GM21381 (cell line): ENCODE measurements around the gene EML4.

Source experiments
- ATAC-seq: cut with Tn5 transposase; IDR thresholded peaks from one replicate; pipeline ENCODE4 v1.9.1; 2021; ENCODE audit warnings: mild to moderate bottlenecking, moderate library complexity; ENCODE audit not compliant: unreplicated experiment

The EML4 gene

DNA sequence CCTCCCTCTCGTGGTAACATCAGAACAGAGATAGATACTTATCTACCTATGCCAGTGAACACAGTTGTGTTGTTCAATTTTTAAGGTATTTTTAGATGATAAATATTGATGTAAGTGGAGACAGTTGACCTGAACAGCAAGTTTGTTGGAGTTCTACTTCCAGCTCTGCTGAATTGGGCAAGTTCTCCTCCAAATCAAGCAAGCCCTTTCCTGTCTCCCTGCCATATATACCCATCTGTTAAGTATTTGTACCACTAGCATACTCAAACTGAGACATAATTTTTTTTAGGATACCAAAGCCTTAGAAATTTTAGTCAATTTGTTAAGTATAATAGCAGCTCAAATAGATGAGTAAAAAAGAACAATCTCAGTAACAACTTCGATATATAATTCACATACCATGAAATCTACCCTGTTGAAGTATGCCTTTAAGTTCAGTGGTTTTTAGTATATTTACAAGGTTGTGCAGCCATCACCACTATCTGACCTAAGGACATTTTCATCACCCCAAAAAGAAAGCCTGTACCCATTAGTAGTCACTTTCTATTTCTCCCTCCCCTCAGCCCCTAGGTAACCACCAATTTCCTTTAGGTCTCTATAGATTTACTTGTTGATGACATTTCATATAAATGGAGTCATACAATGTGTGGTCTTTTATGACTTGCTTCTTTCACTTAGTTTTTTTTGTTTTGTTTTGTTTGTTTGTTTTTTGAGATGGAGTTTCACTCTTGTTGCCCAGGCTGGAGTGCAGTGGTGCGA is 130.0 kb downstream of the EML4 start:
- no peak for ATAC-seq

DNA sequence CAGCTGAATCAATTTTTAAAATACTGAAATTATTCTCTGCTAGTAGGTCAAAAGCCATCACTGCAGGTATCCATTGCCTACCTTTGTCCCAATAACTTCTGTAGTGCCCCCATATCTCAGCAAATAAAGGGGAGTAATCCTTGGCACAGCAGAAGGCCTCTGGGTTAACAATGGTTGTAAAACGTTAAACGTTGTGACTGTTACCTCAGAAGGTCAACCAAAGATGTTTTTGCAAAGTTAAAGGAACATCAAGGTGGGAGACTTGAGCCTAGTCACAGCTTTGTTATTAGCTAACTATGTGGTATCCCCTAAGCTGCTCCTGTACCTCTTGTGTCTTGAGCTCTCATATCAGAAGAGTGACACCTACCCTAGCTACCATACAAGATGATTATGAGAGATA is 131.4 kb downstream of the EML4 start:
- ATAC-seq = no peak

DNA sequence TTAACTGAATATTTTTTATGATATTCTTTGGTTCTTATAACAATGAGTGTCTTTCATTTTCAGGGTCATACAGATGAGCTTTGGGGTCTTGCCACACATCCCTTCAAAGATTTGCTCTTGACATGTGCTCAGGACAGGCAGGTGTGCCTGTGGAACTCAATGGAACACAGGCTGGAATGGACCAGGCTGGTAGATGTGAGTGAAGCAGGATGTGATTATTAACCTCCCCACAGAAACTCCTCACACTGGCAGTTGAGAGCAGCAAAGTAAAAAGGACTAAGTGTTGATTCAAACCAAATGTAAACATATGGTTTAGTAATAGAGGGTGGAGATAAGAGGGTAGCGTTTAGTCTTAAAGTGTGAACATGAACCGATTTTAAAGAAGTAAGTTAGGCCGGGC is 134.1 kb downstream of the EML4 start:
- ATAC-seq = no peak

DNA sequence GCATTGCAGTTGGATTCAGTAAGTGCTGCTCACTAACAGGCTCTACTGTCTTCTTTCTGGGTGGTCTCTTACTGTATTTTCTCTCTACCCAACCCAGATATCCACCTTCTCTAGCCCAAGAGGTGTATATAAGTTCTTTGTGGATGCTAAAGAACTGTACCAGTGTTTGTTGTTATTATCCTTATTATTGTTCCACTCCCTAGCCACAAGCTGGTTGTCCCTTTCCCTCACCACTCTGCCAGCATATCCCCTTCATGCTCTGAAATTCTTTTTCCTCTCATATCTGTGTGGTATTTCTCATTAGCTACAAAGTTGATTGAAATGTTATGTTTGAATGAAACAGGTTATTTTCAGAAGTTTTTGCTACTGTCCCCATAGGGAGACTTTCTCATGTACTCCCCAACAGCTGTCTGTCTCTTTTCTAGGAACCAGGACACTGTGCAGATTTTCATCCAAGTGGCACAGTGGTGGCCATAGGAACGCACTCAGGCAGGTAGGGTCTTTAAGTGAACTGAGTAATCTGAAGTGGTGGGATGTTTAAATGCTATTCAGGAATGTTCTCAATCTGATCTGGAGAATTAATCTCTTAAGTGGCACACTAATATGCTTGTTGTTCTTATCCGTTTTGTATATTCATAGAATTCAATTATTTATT is 135.0 kb downstream of the EML4 start:
- ATAC-seq = no peak

DNA sequence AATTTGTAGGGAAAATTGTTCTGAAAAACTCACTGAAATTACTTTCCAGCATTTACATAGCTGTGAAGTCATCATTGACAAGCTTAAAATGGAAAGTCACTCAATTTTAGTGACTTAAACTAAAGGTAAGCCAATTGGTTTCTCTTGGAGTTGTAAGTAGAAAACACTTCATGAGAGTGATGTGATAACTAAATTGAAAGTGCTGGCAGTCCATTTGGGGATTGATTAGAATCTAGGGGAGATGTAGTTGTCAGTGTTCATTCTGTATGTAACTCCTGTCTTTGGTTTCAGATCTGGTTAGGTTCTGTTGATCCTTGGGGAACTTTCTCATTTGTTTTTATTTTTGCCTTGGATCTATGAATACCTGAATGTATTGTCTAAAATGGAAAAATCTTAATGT is 138.0 kb downstream of the EML4 start:
- ATAC-seq = no peak

DNA sequence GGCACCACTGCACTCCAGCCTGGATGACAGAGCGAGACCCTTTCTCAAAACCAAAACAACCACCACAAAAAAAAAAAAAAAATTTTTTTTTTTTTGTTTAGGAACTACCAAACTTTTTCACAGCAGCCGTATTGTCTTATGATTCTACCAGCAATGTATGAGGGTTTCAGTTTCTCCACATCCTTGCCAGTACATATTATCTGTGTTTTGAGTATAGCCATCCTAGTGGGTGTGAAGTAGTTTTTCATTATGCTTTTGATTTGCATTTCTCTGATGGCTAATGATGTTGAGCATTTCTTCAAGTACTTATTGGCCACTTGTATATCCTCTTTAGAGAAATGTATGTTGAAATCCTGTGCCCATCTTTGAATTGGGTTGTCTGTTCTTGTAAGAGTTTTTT is 140.2 kb downstream of the EML4 start:
- no peak for ATAC-seq

DNA sequence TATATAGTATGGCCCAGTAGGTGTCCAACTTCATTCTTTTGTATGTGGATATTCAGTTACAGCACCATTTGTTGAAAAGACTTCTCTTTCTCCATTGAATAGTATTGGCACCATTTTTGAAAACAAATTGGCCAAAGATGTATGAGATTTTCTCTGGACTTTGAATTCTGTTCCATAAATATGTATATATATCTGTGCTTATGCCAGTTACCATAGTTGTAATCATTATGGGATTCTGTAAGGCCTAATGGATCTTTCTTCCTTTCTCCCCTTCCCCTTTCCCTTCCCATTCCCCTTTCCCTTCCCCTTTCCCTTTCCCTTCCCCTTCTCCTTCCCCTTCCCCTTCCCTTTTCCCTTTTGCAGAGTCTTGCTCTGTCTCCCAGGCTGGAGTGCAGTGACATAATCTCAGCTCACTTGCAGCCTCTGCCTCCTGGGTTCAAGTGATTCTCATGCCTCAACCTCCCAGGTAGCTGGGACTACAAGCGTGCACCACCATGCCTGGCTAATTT is 140.9 kb downstream of the EML4 start:
- ATAC-seq = no peak

DNA sequence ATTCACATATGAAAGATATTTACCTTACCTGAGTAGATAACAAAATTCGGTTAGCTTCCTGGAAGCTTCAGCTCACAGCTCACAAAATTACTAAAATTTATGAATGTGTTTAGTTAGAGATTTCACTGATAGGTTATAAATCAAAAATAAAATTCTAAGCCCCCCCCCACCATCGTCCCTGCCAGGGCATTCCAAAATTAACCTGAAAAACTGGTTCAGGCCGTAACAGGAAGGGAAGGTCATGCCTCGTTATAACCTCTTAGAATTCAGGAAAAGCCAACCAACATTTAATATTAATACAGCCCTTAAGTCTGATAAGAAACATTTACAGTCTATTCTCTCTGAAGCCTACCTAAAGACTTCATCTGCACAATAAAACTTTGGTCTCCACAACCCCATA is 143.0 kb downstream of the EML4 start:
- no peak for ATAC-seq

DNA sequence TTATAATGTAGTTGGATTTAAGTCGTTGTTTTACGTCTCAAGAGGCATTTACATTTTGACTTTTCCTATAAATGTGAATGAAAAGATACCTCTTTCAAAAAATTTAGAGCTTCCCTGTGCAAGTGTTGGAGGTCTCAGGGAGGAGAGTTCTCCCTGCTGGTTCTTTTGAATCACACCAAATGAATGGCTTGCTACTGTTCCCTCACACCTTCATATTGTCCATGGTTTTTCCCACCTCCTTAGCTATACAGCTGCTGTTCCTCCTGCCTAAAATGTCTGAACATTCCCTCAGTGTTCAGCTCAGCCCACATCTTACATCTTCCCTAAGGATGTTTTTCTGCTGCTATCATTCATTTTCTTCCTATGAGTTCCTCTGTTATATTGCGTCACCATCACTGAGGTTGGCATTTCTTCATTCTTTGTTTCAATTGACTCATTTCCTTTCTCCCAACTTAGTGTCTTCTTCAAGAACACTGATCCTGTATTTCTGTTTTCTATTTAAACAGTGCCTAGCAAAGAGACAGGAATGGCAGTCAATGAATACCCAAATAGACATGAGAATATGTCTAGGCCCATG is 145.8 kb downstream of the EML4 start:
- ATAC-seq = no peak

DNA sequence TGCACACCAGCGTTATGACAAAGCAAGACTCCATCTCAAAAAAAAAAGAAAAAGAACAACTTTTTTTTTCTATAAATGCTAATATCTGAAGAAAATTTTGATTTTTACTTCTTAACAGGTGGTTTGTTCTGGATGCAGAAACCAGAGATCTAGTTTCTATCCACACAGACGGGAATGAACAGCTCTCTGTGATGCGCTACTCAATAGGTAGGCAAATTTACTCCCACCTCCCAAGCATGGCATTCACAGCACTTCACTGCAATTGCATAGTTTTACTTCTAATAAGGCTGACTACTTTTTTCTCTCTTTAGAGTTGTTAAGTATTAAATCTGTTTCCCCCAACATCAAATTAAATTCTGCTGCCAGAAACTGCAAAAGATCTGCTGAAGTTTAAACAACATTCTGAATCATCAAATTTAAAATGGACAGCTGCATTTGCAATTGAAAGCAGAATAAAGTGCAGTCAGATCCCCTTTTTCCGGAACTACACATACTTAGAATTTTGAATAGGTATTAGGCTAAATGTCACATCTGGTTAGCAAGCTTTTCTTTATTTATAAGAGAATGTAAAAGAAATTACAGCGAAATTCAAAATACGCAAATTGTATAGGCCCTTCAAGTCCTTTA is 146.8 kb downstream of the EML4 start:
- no peak for ATAC-seq

DNA sequence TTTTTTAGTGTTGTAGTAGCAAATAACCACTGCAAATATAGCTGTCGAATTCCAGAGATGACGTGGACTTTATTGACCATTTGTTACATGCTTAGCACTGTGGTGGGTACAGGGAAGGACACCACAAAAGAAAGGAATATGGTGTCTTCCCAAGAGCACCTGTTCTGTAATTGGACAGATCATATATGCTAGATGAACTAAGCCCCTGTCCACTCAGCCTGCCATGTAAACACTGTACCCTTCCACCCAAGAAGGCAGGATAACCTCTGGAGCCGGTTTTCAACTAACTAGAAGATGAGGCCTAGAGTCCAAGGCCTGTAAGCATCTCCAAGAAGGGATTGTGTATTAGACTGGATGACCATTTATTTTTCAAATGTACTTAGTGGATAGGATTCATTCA is 147.8 kb downstream of the EML4 start:
- no peak for ATAC-seq

DNA sequence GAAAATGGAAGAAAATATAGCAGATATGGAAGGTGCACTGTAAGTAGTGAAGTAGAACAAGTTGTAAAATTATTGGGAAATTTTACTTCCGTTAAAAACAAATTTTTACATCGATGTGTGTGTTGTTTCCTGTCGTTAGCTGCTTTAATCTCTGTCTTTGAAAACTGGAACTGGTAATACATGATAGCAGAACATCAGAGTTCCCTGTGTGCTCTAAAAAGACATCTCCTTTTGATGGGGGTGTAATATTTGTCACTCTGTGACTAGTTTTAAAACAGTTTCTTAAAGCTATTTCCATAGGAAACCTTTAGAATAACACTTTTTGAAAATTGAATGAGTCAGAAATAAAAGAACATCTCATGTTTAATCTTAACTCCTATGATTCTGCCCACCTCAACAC is 148.3 kb downstream of the EML4 start:
- no peak for ATAC-seq

DNA sequence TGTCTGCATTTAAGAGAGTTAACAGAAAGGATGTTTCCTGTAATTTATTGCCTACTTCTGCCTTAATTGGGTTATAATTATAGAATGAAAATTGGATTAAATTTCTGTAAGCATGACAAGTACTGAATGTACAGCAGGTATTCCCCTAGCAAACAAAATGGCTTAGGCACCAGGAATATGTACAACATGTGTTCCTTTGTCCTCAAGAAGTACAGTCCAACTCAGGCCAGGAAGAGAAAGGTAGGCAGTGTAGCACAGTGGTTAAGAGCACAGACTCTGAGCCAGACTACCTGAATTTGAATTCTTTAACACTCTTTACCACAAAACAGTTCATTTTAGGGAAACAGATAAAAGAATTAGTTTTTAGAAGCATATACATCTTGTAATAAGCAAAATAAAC is 148.8 kb downstream of the EML4 start:
- ATAC-seq = no peak

DNA sequence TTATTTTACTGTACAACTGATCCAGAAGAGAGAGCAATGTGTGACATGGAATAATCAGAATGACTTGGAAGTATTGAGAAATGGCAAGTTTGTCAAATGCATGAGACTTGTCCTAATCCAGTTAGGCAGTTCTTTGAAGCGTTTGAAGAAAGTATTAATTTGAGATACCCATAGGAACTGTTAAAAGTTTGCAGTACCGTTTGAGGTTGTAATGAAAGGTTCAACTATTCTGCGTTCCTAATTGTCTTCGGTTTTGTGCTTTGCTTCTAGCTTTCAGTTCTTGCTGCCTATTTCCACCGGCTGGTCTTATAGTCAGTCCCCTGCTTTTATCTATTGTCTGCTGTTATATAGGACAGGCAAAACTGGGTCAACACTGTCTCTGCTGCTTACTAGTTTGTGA is 150.1 kb downstream of the EML4 start:
- ATAC-seq = no peak

DNA sequence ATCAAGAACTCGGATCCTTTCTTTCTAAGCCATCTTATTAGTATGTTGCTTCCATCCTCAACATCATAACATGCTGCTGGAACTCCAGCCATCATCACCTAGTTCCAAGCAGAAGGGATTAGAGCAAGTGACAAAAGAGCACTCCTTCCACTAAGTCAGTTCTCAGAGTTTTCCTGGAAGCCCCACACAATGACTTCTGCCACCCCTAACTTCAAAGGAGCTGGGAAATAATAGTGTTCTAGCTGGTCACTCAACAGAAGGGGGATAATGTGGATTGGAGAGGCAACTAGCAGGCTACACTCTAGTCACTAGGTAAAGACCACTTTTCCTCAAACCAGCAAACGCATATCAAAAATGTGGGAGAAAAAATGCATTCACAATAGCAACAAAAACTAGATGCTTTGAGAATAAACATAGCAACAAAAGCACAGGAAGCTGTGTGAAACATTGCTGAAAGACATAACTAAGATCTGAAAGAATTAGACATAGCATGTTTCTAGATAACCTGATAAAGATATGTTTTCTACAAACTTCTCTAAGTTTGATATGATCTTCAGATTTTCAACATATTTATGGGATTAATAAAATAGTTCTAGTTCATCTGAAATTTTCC is 152.4 kb downstream of the EML4 start:
- no peak for ATAC-seq

DNA sequence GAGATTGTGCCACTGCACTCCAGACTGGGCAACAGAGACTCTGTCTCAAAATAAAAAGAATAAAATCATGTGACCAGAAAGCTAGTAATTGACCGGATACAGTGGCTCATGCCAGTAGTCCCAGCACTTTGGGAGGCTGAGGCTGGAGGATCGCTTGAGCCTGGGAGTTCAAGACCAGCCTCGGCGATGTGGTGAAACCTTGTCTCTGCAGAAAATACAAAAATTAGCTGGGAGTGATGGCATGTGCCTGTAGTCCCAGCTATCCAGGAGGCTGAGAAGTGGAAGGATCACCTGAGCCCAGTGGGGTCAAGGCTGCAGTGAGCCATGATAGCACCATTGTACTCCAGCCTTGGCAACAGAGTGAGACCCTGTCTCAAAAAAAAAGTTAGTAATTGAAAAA is 155.1 kb downstream of the EML4 start:
- no peak for ATAC-seq

DNA sequence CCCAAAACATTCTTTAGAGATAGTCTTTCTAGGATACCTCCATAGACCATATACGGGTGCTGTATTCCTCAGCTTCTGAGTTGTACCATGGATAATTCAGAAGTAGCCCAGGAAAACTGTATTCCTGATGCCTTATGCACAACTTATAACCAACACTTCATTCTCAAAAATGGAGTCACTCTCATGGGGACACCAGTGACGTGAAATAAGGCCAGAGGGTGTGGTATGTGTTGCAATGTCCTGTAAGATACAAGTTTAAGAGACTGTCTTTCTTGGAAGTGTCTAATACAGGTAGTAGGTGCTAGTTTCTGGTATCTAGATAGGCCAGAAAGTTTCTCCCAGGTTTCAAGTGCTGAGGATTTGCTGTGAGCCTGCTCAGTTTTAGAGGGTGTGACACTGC is 155.8 kb downstream of the EML4 start:
- no peak for ATAC-seq

DNA sequence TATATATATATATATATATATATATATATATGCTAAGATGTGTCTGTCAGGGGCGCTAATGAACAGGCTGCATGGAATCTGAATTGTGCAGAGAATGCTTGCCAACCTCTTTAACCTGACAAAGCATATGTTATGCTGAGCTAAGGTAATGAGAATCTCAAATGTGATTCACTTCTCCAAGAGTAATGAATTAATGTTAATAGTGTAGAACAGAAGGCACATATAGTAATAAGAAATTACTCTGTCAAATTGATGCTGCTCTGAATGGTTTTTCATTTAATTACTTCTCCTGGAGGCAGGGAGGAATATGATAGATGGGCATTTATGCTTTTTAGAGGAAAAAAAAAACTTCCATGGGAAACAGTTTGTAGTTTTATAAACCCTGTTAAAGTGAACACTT is 156.5 kb downstream of the EML4 start:
- ATAC-seq = no peak

DNA sequence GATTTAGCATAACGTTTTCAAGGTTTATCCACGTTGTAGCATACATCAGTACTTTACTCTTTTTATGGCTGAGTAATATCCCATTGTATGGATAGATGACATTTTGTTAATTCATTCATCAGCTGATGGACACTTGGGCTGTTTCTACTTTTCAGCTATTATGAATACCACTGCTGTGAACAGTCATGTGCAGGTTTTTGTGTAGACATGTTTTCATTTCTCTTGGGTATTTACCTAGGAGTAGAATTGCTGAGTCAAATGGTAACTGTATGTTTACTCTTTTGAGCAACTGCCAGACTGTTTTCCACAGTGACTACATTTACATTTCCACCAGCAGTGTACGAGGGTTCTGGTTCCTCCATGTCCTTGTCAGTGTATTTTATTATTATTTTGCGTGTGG is 158.0 kb downstream of the EML4 start:
- peak; percentile 47 for ATAC-seq

DNA sequence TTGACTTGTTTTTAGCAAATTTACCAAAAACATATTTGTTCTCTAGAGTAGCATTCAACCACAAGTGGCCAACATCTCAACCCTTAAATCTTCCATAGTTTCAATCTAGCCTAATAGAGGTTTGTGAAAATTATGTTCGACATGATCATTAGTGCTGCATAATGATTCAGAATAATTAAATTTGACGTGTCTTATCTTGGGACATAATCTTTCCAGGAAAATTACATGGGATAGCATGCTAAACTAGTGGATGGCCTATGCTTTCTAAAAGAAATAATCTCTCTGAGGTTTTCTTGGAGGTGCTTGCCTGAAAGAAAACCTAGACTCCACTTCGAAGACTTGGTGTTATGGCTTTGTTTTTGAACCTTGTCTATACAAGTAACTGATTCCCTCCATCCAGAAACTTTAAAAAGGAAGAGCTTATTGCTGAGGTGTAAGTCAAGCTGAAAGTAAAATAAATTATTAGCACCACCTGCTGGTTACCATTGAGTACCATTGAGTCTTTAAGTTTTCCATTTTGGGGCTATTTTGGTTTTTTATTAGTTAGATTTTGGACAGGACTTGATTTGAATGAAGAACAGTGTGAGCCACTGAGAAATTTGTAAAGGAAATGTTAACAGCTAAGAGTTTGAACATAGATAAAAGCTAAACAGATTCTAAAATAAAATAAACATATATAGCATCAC is 159.1 kb downstream of the EML4 start:
- no peak for ATAC-seq

DNA sequence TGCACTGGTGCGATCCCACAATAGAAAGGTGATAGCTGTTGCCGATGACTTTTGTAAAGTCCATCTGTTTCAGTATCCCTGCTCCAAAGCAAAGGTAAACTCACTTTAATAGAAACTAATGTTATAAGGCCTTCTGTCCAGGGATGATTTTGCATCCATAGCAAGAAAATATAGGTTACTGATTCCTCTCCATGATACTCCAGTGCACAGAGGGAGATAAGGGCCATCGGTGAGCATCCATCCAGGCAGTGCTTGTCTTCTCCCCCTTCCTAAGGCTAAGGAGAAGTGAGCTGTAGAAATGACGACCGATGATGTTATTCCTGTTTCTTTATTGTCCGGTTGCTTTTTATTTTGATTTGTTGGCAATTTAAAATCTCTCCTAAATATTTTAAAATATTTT is 159.8 kb downstream of the EML4 start:
- ATAC-seq = no peak
